IMR-90 (cell line): ENCODE measurements around the gene AKR1C4.

Experiments used
- BHLHE40 ChIP-seq: fragments of 150-350 bp; IDR thresholded peaks from 2 replicates; pipeline ENCODE4 v1.6.1; 2016; ENCODE audit warnings: mild to moderate bottlenecking, low read depth, low read length
- CEBPB ChIP-seq: IDR thresholded peaks from 2 replicates; pipeline ENCODE4 v1.6.1; 2012; ENCODE audit warnings: low read depth, low read length, improper control_type of control experiment
- CHD1 ChIP-seq: IDR thresholded peaks from 2 replicates; pipeline ENCODE4 v1.6.1; 2012; ENCODE audit warnings: low read depth, low read length, improper control_type of control experiment
- CTCF ChIP-seq: conservative IDR thresholded peaks from 2 replicates; pipeline ENCODE4 v1.5.1; 2012; ENCODE audit warnings: mild to moderate bottlenecking, low read depth, low read length, improper control_type of control experiment
- ELK1 ChIP-seq: fragments of 150-350 bp; IDR thresholded peaks from 2 replicates; pipeline ENCODE4 v1.6.1; 2016; ENCODE audit warnings: low read depth, mild to moderate bottlenecking, low read length, moderate library complexity, borderline replicate concordance
- FOS ChIP-seq: fragments of 150-350 bp; IDR thresholded peaks from 2 replicates; pipeline ENCODE4 v1.6.1; 2016; ENCODE audit warnings: low read depth, low read length
- MAFK ChIP-seq: IDR thresholded peaks from 2 replicates; pipeline ENCODE4 v1.6.1; 2012; ENCODE audit warnings: low read depth, low read length, improper control_type of control experiment
- POLR2A ChIP-seq: IDR thresholded peaks from 2 replicates; pipeline ENCODE4 v1.6.1; 2012; ENCODE audit warnings: mild to moderate bottlenecking, low read depth, low read length
- RAD21 ChIP-seq: IDR thresholded peaks from 2 replicates; pipeline ENCODE4 v1.6.1; 2012; ENCODE audit warnings: low read length, improper control_type of control experiment
- RCOR1 ChIP-seq: IDR thresholded peaks from 2 replicates; pipeline ENCODE4 v1.6.1; 2012; ENCODE audit warnings: mild to moderate bottlenecking, low read length, improper control_type of control experiment; ENCODE audit not compliant: insufficient replicate concordance
- RFX5 ChIP-seq: IDR thresholded peaks from 2 replicates; pipeline ENCODE4 v1.8.0; 2012; ENCODE audit warnings: low read depth, mild to moderate bottlenecking, low read length, moderate library complexity
- USF2 ChIP-seq: fragments of 150-350 bp; IDR thresholded peaks from 2 replicates; pipeline ENCODE4 v1.6.1; 2017; ENCODE audit warnings: mild to moderate bottlenecking, antibody characterized with exemption, low read length, low read depth

- TF ChIP-seq BHLHE40 (no peak), POLR2A (no peak), CEBPB (no peak), CTCF (no peak), FOS (no peak), RAD21 (no peak), RCOR1 (no peak), ELK1 (no peak), USF2 (no peak), CHD1 (no peak), RFX5 (no peak), MAFK (no peak)
These were observed at the start of gene AKR1C4 for GRCh38 chr10:5196702-5197113.
